HG02981 (cell line): ENCODE data around the gene DDR2.

Source experiments
- ATAC-seq: cut with Tn5 transposase; IDR thresholded peaks from one replicate; pipeline ENCODE4 v1.9.1; 2021; ENCODE audit warnings: mild to moderate bottlenecking, moderate library complexity; ENCODE audit not compliant: unreplicated experiment

The DDR2 gene

DNA sequence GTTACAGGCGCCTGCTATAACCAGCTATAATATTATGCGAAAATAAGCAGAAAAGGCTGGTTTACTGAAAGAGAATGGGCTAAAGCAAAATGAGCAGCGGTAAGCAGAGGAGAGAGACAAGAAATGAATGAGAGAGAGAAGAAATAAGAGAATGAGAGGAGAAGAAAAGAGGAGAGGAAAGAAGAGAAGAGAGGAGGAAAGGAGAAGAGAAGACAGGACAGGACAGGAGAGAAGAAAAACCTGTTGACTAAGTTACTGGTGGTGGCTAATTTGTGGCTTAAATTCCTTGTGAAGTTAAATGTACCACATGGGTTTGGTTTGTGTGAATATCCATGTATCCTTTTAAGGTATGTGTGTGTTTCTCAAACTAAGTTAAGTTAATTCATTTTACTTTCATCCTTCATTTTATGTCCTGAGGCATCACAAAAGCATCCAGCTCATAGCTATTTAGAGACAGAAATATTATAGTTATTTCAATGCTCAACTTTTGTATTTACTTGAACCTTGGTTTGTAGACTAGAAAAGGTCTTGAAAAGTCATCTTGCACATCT, 3.1 kb upstream of the DDR2 start:
- ATAC-seq: no peak

DNA sequence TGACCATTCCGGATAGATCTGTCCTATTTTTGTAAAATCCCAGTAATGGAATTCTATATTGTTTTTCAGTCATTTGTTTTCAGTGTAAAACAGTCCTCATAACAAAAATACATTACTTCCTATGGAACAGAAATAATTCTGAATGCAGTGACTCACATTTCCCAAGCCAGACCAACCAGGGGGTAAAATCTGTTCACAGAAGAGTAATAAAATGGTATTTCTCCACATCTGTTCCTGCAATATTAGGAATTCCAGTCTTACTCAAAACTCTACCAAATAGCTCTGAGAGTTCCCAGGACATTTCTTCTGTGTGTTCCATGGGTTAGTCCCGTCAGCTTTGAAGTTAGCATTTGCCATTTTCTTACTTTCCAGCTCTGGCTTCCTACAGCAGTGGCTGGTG, 2.6 kb upstream of the DDR2 start:
- ATAC-seq: no peak

DNA sequence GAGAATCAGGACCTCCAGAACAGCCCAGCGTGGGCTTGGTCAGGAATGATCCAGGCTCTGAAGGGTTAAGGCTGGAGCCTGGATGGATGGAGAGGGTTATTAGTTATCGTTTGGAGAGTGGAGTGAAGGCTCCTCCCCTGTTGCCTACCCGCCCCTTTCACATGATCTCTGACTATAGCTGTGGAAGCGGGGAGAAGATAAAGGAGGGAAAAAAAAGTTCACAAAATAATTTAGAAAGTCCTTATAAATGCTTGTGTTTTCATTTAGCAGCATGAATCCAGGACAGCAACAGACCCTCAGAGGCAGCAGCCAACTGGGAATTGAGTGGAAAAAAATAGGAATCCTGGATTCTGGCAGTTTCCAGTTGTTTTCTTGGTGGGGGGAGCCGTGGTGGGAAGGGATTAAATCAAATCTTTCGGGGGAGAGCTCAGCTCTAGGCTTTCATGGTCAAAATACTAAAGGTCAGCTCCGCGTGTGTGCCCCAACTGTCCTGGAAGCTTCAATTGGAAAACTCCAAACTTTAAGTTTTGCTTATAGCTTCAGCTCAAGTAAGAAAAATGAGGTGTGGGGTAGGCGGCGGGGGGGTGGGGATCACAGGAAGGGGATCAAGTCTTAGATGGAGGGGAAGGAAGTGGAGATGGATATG, 595 bp upstream of the DDR2 start:
- ATAC-seq: no peak

DNA sequence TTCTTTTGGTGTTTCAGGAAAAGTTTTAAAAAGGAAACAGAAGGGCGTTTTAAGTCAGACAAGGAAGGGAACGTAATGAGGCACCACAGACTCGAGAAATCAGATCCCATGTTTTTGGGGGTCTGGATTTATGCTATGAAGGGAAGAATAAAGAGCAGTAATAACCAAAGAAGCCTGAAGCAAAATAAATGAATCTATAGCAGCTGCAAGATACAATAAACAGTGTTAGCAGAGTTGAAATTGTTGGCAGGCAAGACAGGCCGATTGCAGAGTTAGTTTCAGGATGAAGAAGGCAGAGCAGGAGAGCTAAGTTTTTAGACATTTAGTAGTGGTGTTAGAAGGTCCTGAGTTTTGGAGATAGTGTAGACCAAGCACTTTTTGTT, 425 bp downstream of the DDR2 start:
- ATAC-seq: no peak

DNA sequence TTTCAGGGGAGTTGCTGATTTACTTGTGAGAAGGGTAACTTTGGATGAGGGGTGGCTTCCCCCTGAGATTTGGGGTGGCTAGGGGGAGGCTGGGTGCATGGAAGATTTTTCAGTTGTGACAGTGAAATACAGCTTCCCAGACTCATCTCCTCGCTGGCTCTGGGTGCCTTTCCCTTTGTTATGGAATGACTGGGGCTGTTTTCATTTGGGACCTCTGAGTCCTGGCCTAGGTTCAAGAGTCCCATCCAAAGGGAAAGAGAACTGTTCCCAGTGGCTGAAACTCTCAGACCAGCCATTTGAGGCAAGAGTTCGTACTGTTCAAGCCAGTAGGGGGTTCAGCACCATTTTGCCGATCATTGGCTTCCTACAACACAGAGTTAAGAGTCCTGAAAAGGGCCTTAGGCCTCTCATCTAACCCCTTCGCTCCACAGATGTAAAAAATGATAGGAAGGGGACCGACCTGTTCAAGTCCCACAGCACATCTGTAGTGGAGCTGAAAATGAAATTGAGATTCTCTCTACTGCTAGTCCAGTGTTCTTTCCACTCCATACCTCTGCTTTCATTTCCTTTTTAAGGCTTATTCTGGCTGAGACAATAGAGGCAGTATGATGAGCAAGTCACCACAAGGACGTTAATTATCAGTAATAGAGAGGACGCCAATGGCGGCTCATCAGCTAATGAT, 958 bp downstream of the DDR2 start:
- ATAC-seq: no peak

DNA sequence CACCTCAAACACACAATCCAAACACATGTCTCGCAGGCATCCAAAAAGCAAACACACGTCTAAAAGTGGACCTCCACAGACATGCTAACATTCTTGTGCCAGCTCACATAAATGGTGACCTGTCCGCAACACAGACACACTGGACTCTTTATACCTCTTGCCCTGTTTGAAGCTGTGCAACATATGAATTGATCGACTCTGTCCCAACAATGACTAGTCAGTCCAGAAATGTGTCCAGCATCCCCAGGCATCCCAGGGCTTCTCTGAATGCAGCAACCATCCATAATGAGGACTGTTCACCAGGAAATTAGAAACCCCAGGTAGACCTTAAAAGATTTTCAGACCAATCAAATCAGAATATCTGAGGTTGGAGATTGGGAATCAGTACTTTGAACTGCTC, 3.2 kb downstream of the DDR2 start:
- ATAC-seq: no peak

DNA sequence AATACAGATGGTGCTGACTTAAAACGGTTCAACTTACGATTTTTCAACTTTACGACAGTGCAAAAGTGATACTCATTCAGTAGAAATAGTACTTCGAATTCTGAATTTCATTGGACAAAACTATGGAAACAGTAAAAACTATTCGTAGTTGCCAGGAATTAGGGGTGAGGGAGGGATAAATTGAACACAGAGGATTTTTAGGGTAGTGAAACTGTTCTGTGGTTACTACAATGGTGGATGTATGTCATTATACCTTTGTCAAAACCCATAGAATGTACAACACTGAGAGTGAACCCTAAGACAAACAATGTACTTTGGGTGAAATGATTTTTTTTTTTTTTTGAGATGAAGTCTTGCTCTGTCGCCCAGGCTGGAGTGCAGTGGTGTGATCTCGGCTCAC, 7.5 kb downstream of the DDR2 start:
- ATAC-seq: no peak

DNA sequence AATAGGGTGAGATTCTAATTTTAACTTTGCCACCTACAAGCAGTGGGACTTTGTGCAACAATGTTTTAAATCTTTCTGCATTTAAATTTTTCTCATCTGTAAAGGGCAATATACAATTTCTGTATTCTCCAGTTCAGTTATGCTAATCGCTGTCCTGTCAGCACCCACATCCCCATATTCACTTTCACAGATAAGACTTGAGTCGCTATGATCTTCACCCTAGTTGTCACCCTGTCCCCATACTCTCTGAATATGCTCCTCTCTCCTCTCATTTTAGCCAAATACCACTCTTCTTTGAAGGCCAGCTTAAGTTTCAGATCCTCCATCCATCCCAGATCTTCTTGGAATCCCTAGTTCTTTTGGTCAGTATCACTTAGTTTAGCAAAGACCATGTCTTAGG, 8.8 kb downstream of the DDR2 start:
- ATAC-seq: no peak

DNA sequence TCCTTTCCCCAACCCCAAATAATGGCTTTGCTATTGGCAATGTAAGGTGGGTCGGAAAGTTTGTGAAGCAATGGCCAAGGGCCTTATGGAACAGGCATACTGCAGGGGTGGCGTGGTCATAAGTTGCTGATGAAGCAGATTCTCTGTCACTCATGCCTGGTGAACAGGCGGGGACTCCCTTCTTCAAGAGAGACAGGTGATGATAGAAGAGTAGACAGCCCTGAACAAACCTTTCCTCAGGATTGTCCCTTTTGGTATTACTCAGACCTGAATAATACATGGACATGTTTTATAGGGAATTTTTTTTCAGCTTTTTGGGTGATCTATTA, 12.7 kb downstream of the DDR2 start:
- ATAC-seq: no peak

DNA sequence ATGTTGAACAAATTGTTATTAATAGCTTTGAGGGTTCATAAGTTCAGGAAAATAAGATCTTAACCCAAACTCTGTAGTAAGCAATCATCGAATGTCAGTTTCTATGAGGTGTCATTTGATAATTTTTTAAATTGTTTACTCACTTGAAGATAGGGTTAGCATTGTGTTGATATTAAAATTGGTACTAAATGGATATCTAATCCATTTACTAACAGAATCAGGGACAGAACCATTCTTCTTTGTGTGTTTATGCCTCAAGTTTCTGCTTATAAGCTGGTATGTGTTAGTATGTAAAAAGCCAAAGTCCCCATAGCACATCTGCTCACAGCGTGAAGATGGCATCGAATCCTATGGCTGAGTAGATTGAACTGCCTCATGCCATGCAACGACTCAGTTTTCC, 13.4 kb downstream of the DDR2 start:
- ATAC-seq: no peak

DNA sequence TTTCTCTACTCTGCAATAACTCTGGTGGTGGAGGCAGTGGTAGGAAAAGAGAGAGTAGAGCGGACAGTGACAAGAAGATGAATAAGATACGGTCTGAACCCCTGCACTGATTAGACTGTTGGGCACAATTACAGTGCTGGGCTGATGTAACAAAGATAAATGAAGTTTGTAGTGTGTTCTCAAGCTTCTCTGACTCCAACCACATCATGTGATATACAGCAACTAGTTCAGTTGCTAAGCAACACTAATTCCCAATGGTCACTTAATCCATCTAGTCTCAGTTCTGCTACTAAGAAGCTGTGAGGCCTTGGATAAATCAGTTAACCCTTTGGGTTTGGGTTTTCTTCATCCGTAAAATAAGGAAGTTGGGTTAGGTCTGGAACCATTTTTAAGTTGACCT, 17.3 kb downstream of the DDR2 start:
- ATAC-seq: no peak

DNA sequence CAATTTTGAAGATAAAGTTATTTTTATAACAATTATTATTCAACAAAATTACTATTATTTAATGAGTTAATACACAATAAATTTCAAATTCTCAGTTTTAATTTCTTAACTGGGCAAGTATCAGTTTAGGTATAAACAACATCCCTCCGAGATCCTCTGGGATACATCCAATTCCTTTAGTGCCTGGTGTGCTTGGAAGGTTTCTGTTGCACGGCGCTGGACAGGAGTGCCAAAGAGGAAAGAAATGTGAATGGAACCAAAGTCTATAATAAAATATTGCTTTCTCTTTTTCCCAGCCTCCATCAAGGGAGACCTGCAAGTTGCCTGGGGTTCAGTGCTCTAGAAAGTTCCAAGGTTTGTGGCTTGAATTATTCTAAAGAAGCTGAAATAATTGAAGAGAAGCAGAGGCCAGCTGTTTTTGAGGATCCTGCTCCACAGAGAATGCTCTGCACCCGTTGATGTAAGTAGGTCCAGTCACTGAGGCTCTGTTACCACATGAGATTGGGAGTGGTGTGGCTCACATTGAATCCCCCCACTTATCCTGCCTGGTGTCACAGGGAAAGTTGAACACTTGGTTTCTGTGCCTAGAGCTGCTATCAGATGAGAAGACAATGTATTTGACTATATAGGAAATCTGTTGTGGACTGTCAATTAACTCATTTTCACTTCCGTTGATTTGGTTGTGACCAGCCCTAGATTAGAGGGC, 22.8 kb downstream of the DDR2 start:
- no peak for ATAC-seq

DNA sequence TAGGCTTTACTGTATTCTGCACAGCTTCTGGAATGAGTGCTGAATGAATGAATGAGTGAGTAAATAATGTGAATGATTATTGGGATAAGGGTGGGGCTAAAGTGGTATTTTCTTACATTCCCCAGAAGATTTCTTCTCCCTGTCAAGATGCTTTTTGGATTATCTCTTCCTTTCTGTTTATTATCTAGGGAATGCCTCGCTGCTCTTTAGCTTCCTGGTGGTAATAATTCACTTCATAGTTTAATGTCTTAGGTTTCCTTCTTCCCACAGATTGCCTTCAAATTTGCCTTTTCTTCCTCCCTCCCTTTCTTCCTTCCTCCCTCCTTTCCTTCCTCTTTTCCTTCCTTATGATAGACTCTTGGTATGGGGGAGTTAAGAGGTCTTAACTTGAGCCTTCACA, 24.0 kb downstream of the DDR2 start:
- ATAC-seq: no peak

DNA sequence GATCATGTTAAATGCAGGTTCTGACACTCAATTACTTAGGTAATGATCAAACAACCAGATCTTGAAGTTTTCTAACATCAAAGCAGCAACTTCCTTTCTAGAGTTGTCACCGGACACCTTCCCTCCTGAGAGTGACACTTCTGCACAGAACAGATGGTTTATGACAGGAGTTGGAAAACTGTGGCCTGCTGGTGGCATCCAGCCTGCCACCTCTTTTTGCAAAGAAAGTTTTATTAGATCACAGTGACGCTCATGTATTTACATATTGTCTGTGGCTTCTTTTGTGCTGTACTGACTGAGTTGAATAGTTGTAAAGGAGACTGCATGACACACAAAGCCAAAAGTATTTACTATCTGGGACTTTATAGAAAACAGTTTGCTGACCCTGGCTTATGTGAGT, 28.3 kb downstream of the DDR2 start:
- no peak for ATAC-seq

DNA sequence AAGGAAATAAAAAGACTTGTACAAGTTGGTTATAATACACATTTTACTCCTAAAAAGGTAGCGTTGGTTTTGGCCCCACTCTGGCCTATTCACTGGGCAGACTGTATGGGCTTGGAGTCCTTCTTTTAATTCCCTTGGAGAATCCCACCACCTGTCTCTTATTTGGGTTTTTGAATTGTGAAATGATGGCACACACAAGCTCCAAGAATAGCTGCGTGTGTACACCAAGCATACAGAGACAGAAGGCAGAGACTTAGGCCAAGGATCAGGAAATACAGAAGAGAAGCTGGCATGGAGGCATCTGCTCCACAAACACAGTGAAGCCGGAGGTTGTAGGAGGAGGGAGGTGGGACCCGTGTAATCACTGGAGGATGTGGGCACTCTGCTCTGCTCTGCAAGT, 29.1 kb downstream of the DDR2 start:
- ATAC-seq: no peak

DNA sequence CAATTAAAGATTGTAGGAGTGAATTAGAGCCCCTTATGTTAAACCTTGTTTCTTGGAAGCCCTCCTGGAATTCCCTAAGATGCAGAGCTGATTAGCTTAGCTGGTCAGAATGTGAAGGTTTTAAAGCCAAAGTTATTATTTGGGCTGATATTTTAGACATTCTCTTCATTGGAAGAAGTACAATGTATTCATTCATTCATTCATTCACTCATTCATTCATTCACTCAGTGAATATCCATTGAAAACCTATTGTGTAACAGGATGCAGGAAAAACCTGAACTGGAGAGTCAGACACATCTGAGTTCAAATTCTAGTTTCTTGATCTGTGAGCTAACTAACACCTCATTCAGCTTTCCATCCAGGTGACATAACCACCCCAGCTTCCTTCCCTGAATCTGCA, 29.7 kb downstream of the DDR2 start:
- no peak for ATAC-seq

DNA sequence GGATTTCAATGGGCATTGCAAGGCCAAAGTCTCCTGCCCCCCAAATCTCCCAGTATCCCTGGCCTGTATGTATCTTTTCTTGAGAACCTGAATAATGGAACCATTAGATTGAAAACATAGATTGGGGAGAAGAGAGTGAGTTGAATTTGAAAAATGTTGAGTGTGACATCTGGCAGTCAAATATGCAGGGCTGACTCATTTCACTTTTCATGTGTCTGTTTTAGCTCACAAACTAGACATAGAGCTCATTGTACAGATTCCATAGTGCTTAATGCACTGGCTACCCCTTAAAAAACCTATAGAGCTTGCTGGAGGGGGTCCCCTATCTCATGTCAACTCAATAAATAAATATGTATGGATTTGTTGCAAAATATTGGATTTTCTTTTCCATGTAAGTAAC, 30.8 kb downstream of the DDR2 start:
- no peak for ATAC-seq

DNA sequence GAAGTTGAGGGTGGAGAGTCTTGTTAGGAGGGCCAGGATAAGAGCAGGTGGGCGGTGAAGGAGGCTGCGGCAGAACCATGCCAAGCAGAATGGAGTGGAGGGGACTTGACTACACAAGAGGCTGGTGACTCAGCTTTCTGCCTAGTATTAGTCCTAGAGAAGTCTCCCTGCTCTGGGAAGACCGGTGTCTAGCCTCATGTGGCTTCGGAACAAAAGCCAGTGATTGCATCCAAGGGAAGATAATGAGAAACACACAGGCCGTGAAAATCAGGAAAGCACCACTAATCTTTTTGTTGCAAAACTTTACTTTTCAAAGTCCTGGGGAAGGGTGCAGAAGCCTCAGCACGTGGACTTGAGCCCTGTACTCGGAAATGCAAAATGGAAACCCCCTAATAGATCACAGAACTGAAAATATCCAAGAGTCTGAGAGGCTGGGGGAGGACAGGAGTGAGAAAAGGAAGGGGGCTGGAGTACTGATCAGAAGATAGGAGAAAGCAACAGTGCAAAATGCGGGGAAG, 31.4 kb downstream of the DDR2 start:
- ATAC-seq: no peak

DNA sequence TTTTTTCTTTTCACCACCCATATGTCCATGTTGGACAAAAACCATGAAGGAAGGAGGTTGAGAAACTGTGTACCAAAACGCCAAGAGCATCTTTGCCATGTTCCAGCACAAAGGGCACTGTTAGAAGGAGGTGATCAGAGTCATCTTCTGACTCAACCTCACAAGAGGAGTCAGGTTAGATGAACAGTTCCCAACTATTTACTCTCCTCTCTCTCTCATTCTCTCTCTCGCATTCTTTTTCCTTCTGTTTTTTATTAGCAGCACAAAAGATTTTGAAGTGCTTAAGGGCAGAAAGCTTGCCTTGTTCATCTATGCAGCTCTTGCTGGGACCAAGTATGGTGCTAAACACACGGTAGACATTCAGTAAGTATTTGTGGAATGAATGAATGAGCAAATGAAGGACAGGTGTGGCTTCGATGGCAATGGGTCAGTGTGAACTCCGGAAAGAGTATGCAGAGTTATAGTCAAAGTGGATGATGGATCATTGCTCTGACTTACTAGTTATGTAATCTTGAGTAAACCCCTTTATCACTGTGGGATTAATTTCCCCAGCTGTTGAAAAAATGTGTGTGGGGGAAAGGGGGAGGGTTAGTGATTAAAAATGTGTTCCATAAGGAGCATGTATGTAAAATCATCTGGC, 33.9 kb downstream of the DDR2 start:
- no peak for ATAC-seq

DNA sequence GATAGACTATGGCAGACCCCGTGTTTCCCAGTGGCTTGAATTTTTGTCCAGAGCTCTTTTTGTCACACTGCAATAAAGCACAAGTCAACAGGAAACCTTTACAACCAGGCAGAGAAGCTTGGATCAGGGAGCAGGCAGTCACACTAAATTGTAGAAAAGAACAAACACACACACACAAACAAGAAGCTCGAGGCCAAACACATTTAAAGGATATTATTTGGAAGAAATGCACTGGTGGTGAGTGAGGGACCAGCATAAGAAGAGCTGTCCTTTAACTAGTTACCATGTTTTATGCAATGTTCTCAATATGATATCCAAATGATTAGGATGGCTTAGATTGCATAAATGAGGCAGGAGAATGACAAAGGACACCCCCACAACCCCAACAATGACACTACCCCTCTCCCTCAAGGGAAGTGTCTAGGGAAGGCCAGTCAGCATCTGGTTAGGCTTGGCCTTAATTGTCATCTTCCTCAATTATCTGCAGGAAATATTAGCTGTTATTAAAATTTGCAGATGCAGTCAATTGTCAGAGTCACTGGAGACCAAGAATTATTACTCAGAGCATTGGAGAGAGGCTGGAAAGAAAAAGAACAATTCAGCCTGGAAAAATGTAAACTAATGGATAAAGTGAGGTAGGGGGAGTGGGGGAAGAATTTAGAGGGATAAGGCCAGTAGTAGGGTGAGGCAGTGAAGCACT, 35.3 kb downstream of the DDR2 start:
- no peak for ATAC-seq
